CD4-positive, alpha-beta T cell treated with Interleukin-6 for 4 hours (primary cell): ENCODE data around the gene MED27.

Source experiments
- DNase-seq: peaks from one replicate; pipeline ENCODE4 v3.0.0-alpha.2; 2020; ENCODE audit warnings: mixed read lengths

MED27 gene, protein sequence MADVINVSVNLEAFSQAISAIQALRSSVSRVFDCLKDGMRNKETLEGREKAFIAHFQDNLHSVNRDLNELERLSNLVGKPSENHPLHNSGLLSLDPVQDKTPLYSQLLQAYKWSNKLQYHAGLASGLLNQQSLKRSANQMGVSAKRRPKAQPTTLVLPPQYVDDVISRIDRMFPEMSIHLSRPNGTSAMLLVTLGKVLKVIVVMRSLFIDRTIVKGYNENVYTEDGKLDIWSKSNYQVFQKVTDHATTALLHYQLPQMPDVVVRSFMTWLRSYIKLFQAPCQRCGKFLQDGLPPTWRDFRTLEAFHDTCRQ

DNA sequence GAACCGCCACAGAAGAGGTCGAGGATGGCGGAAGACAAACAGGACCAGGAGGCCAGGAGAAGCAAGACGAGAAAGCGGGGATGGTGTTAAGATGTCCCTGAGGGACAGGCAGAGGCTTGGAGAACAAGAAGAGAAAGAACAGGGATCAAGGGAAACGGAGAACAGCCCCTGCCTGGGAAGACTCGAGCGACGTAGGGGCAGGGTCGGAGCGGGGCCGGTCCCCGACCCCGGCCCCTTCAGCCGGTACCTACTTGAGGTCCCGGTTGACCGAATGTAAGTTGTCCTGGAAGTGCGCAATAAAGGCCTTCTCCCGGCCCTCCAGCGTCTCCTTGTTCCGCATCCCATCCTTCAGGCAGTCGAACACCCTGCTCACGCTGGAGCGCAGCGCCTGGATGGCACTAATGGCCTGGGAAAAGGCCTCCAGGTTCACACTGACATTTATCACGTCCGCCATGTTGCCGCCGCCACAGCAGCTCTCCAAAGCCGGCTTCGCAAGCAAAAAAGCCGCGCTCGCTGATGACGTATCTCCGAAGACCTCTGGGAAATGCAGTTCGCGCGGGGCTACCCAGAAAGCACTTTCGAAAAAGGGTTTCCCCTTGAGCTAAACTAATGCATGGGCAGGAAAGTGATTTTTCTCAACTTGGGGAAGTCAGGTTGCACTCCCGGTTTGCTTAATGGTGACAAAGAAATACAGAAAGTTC, at the start of gene MED27:
MED27 (minus strand) TSS at position 477 of the 701 bp plus-strand sequence; CDS start at position 454, 23 bp downstream.
- DNase-seq, result peak; percentile 93

DNA sequence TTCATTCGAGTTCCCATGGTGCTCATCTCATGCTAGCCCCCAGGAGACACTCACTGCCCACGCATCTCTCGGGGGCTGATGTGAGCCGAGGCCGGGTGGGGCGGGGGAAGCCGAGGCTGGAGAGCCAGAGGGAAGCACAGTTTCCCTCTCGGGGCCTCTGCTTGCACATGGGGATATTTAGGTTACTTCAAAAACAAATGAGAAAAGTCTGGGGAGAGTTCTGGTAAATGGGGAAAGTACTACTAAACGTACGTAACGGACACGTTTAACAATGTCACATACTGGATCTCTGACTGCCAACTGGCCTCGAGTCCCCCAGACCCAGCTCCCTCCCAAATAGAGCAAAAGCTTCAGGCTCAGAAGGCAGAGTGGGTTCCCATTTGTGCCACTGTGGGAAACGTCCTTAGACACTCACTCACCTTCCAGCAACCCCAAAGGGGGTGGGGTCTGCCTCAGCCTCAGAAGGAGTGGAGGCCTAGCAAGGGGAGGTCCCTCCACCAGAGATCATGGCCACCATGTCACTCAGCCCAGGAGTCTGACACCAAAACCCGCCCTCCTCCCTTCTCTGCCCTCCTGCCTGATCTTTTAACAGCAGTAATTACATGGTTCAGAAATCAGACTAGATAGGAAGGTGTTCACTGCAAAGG, 48.3 kb upstream of the MED27 start:
- DNase-seq, result no peak

- DNase-seq, result no peak
These were observed 47.1 kb upstream of the MED27 start for GRCh38 chr9:132126680-132127236.

GRCh38 chr9:132125944-132126679, 46.4 kb upstream of the MED27 start:
- no peak for DNase-seq

DNA sequence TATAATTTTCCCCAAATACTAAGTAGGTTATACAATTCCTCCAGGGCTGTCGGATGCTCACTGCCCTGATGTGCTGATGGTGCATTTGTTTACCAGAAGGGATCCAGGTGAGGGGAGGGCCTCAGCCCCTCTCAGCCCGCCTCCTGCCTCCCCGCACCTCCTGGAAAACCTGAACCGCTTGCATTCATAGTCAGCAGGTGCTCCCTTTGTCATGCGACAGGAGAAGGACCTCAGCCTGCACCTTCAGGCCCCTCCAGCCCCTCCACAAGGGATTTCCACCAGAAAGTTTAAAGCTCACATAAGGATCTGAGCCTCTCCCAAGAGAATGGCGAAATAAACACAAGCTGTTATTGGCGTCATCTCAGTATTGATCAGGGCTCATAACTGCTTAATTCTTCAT, 45.7 kb upstream of the MED27 start:
- DNase-seq, result no peak

GRCh38 chr9:132124800-132125199, 45.1 kb upstream of the MED27 start:
- no peak for DNase-seq

DNA sequence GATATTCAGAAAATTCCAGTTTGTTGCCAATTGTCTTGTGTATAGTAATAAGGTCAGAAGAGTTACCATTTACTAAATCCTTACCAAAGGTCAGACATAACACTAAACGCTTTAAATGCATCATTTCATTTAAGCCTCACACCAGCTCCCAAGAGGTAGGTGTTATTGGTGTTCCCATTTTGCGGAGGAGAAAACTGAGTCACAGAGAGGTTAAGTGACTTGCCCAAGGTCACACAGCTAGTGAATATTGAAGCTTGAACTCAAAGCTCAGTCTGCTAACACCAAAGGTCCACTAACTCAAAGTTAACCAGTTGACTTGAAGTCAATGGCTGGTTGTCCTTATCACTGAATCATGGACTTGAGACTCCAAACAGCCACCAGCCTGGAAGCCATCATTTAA, 41.4 kb upstream of the MED27 start:
- no peak for DNase-seq

DNA sequence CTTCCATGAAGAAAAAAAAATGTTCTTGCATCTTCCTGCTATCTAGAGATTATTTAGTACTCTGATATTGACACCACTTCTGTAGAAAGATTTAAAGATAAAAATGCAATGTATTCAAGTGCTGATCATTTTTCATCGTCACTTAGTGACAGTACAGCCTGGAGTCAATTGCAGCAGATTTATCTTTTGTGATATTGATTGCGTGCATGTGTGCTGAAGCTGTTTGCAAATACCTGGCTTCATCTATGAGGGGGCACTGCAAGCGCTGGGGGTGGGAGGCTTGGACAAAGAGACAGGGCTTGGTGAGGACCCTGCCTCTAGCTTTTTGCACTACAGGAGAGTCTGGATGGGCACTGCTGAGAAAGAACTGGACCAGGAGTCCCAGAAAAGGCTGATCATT, 38.0 kb upstream of the MED27 start:
- no peak for DNase-seq

GRCh38 chr9:132116583-132116982, 36.9 kb upstream of the MED27 start:
- DNase-seq, result no peak

GRCh38 chr9:132114102-132114707, 34.5 kb upstream of the MED27 start:
- DNase-seq, result peak; percentile 35

- no peak for DNase-seq
These were observed 29.6 kb upstream of the MED27 start for GRCh38 chr9:132109291-132109690.

- DNase-seq, result no peak
These were observed 29.1 kb upstream of the MED27 start for GRCh38 chr9:132108728-132109127.

- no peak for DNase-seq
These were observed 20.2 kb upstream of the MED27 start for GRCh38 chr9:132099741-132100407.

DNA sequence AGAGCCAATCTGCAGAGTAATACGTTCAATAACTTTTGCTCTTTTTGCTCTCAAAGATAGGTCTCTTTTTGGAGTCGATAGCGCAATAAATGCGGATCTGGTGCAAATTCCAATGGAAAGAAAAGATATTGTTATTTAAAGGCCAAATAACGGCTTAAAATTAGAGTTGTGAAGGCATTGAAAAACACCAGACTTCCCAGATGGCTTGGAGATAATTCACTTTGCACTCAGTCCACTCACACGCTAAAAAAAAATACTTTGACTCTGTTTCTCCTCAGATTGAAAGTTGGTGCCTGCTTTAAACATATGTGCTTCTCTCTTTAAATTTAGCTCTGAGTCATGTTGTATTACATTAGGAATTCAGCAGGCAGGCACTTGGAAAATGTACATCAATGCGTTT, 19.5 kb upstream of the MED27 start:
- DNase-seq, result no peak

DNA sequence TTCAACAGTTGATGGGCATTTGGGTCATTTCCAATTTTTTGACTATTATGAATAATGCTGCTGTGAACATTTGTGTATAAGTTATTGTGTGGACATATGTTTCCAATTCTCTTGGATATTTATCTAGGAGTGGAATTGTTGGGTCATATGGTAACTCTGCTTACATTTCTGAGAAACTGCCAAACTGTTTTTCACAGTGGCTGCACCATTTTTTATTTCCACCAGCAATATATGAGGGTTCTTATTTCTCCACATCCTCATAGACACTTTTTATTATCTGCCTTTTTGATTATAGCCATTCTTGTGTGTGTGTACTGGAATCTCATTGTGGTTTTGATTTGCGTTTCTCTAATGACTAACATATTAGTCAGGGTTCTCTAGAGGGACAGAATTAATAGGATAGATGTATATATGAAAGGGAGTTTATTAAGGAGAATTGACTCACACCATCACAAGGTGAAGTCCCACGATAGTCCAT, 14.7 kb upstream of the MED27 start:
- no peak for DNase-seq

GRCh38 chr9:132090771-132091170, 11.1 kb upstream of the MED27 start:
- DNase-seq, result no peak

DNA sequence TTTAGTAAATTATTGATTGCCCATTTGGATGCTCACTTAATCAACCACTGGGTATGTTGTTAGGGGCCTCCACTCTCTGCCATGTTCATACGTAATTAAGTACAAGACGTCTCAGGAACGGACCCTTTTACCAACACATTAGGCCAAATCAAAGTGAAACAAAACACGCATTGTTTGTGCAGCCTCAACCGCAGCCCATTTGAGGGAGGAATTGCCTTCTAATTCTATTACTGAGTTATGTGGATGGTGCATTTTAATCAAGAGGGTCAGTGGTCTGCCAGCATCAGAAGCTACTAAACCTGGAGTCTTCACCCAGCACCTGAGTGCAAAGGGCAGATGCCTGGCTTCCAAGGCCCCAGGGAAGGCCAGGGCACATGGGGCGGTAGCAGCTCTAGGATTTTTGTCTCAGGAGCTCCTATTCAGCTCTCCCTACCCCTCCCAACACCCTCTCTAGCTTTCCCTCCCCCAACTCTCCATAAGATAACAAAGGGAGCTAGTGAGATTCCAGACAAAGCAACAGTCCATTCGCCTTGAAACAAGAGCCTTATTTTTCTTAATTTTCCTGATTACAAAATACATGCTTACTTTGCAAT, 7.9 kb upstream of the MED27 start:
- DNase-seq, result no peak

DNA sequence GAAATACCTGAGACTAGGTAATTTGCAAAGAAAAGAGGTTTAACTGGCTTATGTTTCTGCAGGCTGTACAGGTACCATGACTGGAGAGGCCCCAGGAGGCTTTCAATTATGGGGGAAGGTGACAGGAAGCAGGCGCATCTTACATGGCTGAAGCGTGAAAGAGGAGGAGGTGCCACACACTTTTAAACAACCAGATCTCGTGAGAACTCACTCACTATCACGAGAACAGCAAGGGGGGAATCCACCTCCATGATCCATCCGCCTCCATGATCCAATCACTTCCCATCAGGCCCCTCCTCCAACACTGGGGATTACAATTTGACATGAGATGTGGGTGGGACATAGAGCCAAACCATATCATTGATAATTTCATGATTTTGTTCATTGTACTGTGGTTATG, 2.5 kb upstream of the MED27 start:
- DNase-seq, result no peak

- DNase-seq, result no peak
These were observed 839 bp downstream of the MED27 start for GRCh38 chr9:132078699-132079356.

DNA sequence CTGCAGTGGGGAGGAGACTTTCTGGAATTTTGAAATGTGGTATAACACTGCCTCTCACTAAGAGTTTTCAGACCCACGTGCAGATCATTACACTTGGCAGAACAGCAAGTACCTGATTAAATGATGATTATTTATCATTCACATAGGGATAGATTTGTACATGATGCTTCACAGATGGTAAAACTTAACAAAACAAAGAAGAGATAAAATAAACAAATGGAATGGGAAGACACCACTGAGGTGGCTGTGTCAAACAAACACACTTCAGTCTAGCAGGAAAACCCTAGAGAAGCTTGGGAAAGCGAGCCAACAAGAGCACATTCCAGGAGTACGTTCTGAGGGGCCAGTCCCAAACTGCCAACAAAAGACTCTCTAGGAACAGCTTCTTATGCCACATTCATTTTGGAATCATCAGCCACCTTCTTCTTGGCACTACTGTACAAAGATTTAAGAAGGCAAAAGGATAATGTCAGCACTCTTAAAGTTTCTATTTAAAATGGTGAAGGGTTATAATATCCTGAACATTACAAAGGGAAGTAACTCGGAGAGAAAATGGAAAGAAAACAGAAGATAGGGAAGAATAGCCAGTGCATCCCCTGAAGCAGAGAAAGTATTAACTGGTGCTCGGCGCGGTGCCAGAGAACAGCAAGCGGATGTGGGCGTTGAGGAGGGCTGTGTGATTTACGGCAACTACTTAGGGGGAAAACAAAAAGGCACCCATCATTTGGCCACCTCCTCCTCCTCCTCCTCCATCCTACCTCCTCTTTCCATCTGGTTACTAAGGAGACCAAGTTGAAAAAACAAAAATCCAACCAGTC, 1.6 kb downstream of the MED27 start:
- DNase-seq, result peak; percentile 49
